ENCODE results near the gene CLCA2.

Gene CLCA2

DNA sequence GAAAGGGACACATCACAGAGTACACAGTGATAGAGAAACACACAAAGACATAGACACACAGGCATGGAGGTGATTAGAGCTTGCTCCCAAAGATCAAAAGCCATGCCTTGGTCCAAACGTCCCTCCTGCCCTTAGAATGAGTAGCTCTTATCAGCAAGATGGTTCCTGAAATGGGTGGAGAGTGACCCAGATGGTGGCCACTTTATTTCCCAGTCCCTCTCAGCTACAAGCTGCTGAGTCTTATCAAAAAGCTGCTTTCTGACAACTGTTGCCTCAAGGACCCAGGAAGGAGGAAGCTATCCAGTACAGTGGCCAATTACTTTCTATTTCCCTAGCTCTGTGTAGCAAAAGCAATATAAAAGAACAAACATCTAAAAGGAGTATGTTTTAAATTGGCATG lies 37.0 kb downstream of the CLCA2 start:
- no peaks in the 10 kb centered on the region for H3K9me3 ChIP-seq (ENCODE audit: insufficient read depth, low read depth, low read length)
- no peaks in the 10 kb centered on the region for H4K20me1 ChIP-seq (ENCODE audit: insufficient read depth, low read length, poor library complexity, severe bottlenecking)
- no peaks in the 10 kb centered on the region for H3K36me3 ChIP-seq (ENCODE audit: insufficient read depth, low read length)
- H3F3A ChIP-seq (ENCODE audit: low read depth), result no peaks in the 10 kb centered on the region
- no peak overlapping the region for H3K9ac ChIP-seq (ENCODE audit: low read depth, low read length, poor library complexity, severe bottlenecking)
- H2AFZ ChIP-seq (ENCODE audit: low read length), result peak overlapping the region; percentile 79
- H3K27me3 ChIP-seq (ENCODE audit: insufficient read depth, low read length, poor library complexity, severe bottlenecking), result no peaks in the 10 kb centered on the region
- no peak overlapping the region for H3K4me3 ChIP-seq (ENCODE audit: low read length, poor library complexity, severe bottlenecking)
- H3K4me2 ChIP-seq (ENCODE audit: low read depth, low read length, poor library complexity, severe bottlenecking), result no peak overlapping the region
- H3K9me2 ChIP-seq (replicated peaks; ENCODE audit: low read depth, low read length), result no peaks in the 10 kb centered on the region
- TF ChIP-seq EZH2phosphoT487 (IDR thresholded peaks at IDR 0.05; ENCODE audit: borderline replicate concordance) (no peak), CTCF (conservative IDR thresholded peaks at IDR 0.05; ENCODE audit: low read length) (no peak)
- H3K79me2 ChIP-seq (ENCODE audit: insufficient read depth, low read length), result no peaks in the 10 kb centered on the region
- no peaks in the 10 kb centered on the region for H3K4me1 ChIP-seq (ENCODE audit: insufficient read depth, low read length, poor library complexity, severe bottlenecking)

DNA sequence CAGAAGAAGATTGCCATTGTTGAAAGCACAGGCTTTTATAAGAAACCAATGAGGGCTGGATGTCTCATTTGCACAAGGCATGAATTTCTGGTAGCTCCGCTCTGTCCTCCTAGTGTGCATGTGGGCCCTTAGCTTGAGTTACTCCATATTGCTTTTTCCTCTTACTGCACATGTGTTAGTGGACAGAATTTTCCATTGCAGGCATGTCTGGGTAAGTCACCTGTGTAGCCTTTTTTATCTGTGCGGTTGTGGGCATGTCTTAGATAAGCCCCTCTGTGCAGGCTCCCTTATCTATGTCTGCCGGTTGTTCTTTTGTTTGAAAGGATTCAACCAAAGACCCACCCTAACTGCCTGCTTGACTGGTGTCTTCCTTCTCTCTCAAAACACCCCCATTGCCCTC lies 37.5 kb downstream of the CLCA2 start:
- H3F3A ChIP-seq (ENCODE audit: low read depth), result no peaks in the 10 kb centered on the region
- no peak overlapping the region for H3K4me2 ChIP-seq (ENCODE audit: low read depth, low read length, poor library complexity, severe bottlenecking)
- no peaks in the 10 kb centered on the region for H3K9me2 ChIP-seq (replicated peaks; ENCODE audit: low read depth, low read length)
- no peaks in the 10 kb centered on the region for H3K9me3 ChIP-seq (ENCODE audit: insufficient read depth, low read depth, low read length)
- no peak for TF ChIP-seq CTCF (conservative IDR thresholded peaks at IDR 0.05; ENCODE audit: low read length)
- no peak for TF ChIP-seq EZH2phosphoT487 (IDR thresholded peaks at IDR 0.05; ENCODE audit: borderline replicate concordance)
- no peak overlapping the region for H3K4me3 ChIP-seq (ENCODE audit: low read length, poor library complexity, severe bottlenecking)
- H3K36me3 ChIP-seq (ENCODE audit: insufficient read depth, low read length), result no peaks in the 10 kb centered on the region
- no peaks in the 10 kb centered on the region for H3K27me3 ChIP-seq (ENCODE audit: insufficient read depth, low read length, poor library complexity, severe bottlenecking)
- H3K79me2 ChIP-seq (ENCODE audit: insufficient read depth, low read length), result no peaks in the 10 kb centered on the region
- H3K9ac ChIP-seq (ENCODE audit: low read depth, low read length, poor library complexity, severe bottlenecking), result no peak overlapping the region
- H4K20me1 ChIP-seq (ENCODE audit: insufficient read depth, low read length, poor library complexity, severe bottlenecking), result no peaks in the 10 kb centered on the region
- H3K4me1 ChIP-seq (ENCODE audit: insufficient read depth, low read length, poor library complexity, severe bottlenecking), result no peaks in the 10 kb centered on the region
- peak overlapping the region; percentile 79 for H2AFZ ChIP-seq (ENCODE audit: low read length)

GRCh38 chr1:86464819-86465218 lies 40.8 kb downstream of the CLCA2 start:
- Histone ChIP-seq H3K27me3 (ENCODE audit: insufficient read depth, low read length, poor library complexity, severe bottlenecking) (no peaks in the 10 kb centered on the region), H3K9me2 (replicated peaks; ENCODE audit: low read depth, low read length) (no peaks in the 10 kb centered on the region), H3K9me3 (ENCODE audit: insufficient read depth, low read depth, low read length) (no peaks in the 10 kb centered on the region), H3K9ac (ENCODE audit: low read depth, low read length, poor library complexity, severe bottlenecking) (no peak overlapping the region), H3K4me1 (ENCODE audit: insufficient read depth, low read length, poor library complexity, severe bottlenecking) (no peaks in the 10 kb centered on the region), H3K79me2 (ENCODE audit: insufficient read depth, low read length) (no peaks in the 10 kb centered on the region), H4K20me1 (ENCODE audit: insufficient read depth, low read length, poor library complexity, severe bottlenecking) (no peaks in the 10 kb centered on the region), H3K4me3 (ENCODE audit: low read length, poor library complexity, severe bottlenecking) (no peak overlapping the region), H3K36me3 (ENCODE audit: insufficient read depth, low read length) (no peaks in the 10 kb centered on the region), H3K4me2 (ENCODE audit: low read depth, low read length, poor library complexity, severe bottlenecking) (no peak overlapping the region), H2AFZ (ENCODE audit: low read length) (no peak overlapping the region), H3F3A (ENCODE audit: low read depth) (no peaks in the 10 kb centered on the region)
- TF ChIP-seq CTCF (conservative IDR thresholded peaks at IDR 0.05; ENCODE audit: low read length) (no peak), EZH2phosphoT487 (IDR thresholded peaks at IDR 0.05; ENCODE audit: borderline replicate concordance) (no peak)
